ENCODE results near the gene PLBD2. TPM values are rescaled to one million over a fixed set of nuclear protein-coding genes. Genes with fewer than 3 reads are reported as not detected.

Gene PLBD2
- total RNA-seq, 1 experiment from 2014 or later: 12.6 TPM

Other genes with a start within 250 kb of the PLBD2 start
- gene RASAL1, start 222.8 kb upstream of the PLBD2 start, total RNA-seq (2014; rRNA removed; shearing (Covaris generic)): 0.08 TPM in 1 of 2 replicates, not detected in the other
- not detected in 2 replicates for gene CFAP73, start 208.9 kb upstream of the PLBD2 start, total RNA-seq (2014; rRNA removed; shearing (Covaris generic))
- 24.4 and 45.0 TPM in 2 replicates for gene DDX54, start 173.1 kb upstream of the PLBD2 start, total RNA-seq (2014; rRNA removed; shearing (Covaris generic))
- 17.9 and 20.8 TPM in 2 replicates for gene RITA1, start 172.9 kb upstream of the PLBD2 start, total RNA-seq (2014; rRNA removed; shearing (Covaris generic))
- 5.3 and 5.4 TPM in 2 replicates for gene TPCN1, start 137.1 kb upstream of the PLBD2 start, total RNA-seq (2014; rRNA removed; shearing (Covaris generic))
- 7.0 and 14.2 TPM in 2 replicates for gene SLC8B1, start 23.5 kb upstream of the PLBD2 start, total RNA-seq (2014; rRNA removed; shearing (Covaris generic))
- not detected in 2 replicates for gene SDS, start 45.3 kb downstream of the PLBD2 start, total RNA-seq (2014; rRNA removed; shearing (Covaris generic))
- gene SDSL, start 63.8 kb downstream of the PLBD2 start, total RNA-seq (2014; rRNA removed; shearing (Covaris generic)): 5.0 and 7.6 TPM in 2 replicates
- not detected in 2 replicates for gene LHX5, start 113.3 kb downstream of the PLBD2 start, total RNA-seq (2014; rRNA removed; shearing (Covaris generic))